BJ (cell line): ENCODE results near the gene GALNTL6. TPM values are rescaled to one million over a fixed set of nuclear protein-coding genes. Genes with fewer than 3 reads are reported as not detected.
A peak's percentile ranks its signal among the peaks of the same experiment; 100 is the strongest.
"Not testable (repeated sequence)": the region's sequence is repeated elsewhere in the genome, so short reads cannot be mapped to it uniquely, and the experiment has no call there.

Source experiments
- CTCF ChIA-PET: fragments of 350-600 bp; formaldehyde crosslinking; extraction: SDS; loops from one replicate; lab custom pipeline; 2021; ENCODE audit warnings: antibody characterized with exemption, inconsistent platforms; lab: Yijun Ruan, JAX
- POLR2A ChIA-PET: fragments of 300-600 bp; sonication (Branson Sonifier 250); formaldehyde crosslinking; extraction: SDS; loops from one replicate; lab custom pipeline; 2021; ENCODE audit warnings: antibody characterized with exemption; lab: Charles Lee
- DNase-seq: peaks from one replicate; pipeline ENCODE4 v3.0.0-alpha.2; 2011; ENCODE audit warnings: low read depth
- H3K27me3 ChIP-seq: 2 replicates; pipeline ENCODE4 v1.6.0; 2011; ENCODE audit warnings: low read length; ENCODE audit not compliant: control insufficient read depth, insufficient read depth
- H3K36me3 ChIP-seq: 2 replicates; pipeline ENCODE4 v1.5.1; 2011; ENCODE audit warnings: low read length; ENCODE audit not compliant: control insufficient read depth, insufficient read depth
- H3K4me3 ChIP-seq: 2 replicates; pipeline ENCODE4 v1.5.1; 2011; ENCODE audit warnings: low read depth, mild to moderate bottlenecking, control low read depth, low read length
- polyA plus RNA-seq: library from polyadenylated mRNA; depleted of rRNA; stranded (reverse); fragments of >200 nt; gene quantifications from 2 replicates; pipeline ENCODE4 v1.2.3, GENCODE V29; 2011
- TF ChIP-seq, protein P1 (sequence below): IDR thresholded peaks from 2 replicates; pipeline ENCODE4 v1.5.1; 2011; ENCODE audit warnings: low read depth, mild to moderate bottlenecking, control low read depth, inconsistent platforms, low read length, moderate library complexity; ENCODE audit not compliant: insufficient read depth

The GALNTL6 gene
- polyA plus RNA-seq, 1 experiment, result 0.02 TPM

DNA sequence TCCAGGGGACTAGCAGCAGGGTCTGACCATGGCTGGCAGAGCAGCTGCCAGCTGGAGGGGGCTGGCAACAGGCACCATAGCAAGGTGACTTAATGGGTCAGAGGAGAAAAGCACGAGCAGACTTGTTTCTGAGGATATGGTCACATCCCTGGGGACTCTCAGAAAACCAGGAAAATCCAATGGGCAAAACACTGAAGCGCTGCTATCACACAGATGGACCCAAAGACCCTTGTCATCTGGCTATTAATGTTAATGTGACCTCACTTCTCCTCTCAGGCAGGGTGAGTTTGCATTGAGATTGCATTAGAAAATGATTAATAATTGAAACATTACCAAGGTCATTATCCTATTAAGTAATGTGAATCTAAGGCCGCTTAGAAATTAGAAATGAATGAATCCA is 1061.7 kb downstream of the GALNTL6 start:
- Histone ChIP-seq H3K36me3 (no peaks in the 10 kb centered on the region), H3K27me3 (no peaks in the 10 kb centered on the region), H3K4me3 (no peak overlapping the region)
- TF ChIP-seq, protein P1, sequence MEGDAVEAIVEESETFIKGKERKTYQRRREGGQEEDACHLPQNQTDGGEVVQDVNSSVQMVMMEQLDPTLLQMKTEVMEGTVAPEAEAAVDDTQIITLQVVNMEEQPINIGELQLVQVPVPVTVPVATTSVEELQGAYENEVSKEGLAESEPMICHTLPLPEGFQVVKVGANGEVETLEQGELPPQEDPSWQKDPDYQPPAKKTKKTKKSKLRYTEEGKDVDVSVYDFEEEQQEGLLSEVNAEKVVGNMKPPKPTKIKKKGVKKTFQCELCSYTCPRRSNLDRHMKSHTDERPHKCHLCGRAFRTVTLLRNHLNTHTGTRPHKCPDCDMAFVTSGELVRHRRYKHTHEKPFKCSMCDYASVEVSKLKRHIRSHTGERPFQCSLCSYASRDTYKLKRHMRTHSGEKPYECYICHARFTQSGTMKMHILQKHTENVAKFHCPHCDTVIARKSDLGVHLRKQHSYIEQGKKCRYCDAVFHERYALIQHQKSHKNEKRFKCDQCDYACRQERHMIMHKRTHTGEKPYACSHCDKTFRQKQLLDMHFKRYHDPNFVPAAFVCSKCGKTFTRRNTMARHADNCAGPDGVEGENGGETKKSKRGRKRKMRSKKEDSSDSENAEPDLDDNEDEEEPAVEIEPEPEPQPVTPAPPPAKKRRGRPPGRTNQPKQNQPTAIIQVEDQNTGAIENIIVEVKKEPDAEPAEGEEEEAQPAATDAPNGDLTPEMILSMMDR, result no peak
- ChIA-PET POLR2A (no interaction called here), CTCF (interaction anchor here (1.2 kb wide), 1 partner anchor 18 kb away, joined by 3 read pairs; no protein-coding TSS in a partner anchor)
- DNase-seq, result no peak

DNA sequence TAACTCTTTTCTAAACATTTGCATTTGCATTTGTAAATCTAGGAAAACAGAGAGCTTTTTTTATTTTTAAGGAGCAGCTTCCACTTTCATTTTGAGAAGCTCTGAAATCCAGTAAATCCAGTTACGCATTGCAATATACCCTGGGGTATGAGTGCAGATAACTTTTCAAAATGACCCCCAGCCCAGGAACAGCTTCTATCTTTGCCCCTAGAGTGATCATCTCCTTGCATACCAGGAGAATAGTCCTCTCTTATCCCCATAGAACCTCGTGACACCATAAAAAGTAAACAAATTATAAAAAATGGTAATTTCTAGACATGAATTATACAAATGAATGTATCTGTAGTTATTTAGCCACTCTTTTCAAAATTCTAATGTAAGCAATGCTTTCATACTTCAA is 1063.2 kb downstream of the GALNTL6 start:
- H3K36me3 ChIP-seq, result no peaks in the 10 kb centered on the region
- no peak for DNase-seq
- ChIA-PET POLR2A (no interaction called here), CTCF (interaction anchor here (0.7 kb wide), 1 partner anchor 1598 kb away, joined by 4 read pairs; no protein-coding TSS in a partner anchor)
- H3K4me3 ChIP-seq, result no peak overlapping the region
- TF ChIP-seq, protein P1, result no peak
- H3K27me3 ChIP-seq, result no peaks in the 10 kb centered on the region

DNA sequence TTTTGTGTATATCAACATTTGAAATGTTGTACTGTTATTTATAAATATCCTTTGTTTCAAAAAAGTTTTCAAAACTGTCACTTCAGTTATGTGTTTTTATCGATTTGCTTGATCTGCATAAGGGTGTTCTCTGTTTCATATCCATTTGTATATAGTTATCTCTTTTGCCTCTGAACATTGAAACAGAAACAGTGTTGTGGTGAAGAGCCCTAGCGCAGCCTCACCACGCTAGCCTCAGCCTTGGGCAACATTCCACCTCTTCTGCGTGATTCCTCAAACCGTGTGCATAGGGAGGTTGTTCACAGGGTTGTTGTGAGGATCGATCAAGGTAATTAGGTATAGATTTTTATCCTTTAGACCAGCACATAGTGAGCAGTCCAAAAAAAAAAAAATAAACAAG is 1068.4 kb downstream of the GALNTL6 start:
- POLR2A ChIA-PET, result no interaction called here

DNA sequence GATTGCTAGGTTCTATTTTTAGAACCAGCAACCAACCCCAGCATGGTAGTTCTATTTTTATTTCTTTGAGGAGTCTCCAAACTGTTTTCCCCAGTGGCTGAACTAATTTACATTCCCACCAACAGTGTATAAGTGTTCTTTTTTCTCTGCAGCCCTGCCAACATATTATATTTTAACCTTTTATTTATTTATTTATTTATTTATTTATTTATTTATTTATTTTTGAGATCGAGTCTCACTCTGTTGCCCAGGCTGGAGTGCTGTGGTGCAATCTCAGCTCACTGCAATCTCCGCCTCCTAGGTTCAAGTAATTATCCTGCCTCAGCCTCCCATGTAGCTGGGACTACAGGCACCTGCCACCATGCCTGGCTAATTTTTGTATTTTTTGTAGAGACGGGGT is 1074.2 kb downstream of the GALNTL6 start:
- H3K27me3 ChIP-seq, DNase-seq, H3K4me3 ChIP-seq, CTCF ChIA-PET, POLR2A ChIA-PET, H3K36me3 ChIP-seq: not testable (repeated sequence)

More for the DNA sequence above, 1068.4 kb downstream of the GALNTL6 start:
- Histone ChIP-seq H3K36me3 (no peaks in the 10 kb centered on the region), H3K27me3 (no peaks in the 10 kb centered on the region), H3K4me3 (no peak overlapping the region)
- CTCF ChIA-PET, result no interaction called here
- TF ChIP-seq, protein P1, result no peak
- no peak for DNase-seq

DNA sequence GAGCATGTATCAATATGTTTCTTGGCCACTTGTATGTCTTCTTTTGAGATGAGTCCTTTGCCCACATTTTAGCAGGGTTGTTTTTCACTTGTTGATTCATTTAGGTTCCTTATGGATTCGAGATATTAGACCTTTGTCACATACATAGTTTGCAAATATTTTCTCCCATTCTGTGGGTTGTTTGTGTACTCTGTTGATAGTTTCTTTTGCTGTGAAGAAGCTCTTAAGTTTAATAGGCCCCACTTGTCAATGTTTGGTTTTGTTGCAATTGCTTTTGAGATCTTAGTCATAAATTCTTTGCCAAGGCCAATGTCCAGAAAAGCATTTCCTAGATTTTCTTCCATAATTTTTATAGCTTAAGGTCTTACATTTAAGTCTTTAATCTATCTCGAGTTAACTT is 1074.8 kb downstream of the GALNTL6 start:
- H3K4me3 ChIP-seq, result no peak overlapping the region
- POLR2A ChIA-PET, result no interaction called here
- H3K36me3 ChIP-seq, result no peaks in the 10 kb centered on the region
- no peaks in the 10 kb centered on the region for H3K27me3 ChIP-seq
- CTCF ChIA-PET, result no interaction called here
- TF ChIP-seq, protein P1, result no peak
- DNase-seq, result no peak

DNA sequence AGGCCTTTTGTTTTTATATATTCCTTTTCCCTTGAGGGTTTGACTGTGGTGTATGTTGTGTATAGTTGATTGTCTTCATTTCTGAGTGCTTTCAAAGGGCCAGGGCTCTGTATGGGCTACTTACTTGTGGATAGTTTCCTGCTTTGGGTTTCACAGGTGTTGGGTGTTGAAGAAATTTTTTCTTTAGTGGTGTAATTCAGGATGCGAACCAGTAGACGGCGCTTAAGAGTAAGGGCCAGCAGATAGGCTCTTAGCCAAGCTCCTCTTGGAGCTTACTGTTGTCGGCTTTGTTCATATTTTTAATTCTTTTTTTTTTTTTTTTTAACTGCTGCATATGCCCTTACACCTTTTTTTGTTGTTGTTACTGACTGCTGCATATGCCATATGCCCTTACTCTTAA is 1079.1 kb downstream of the GALNTL6 start:
- TF ChIP-seq, protein P1, result peak; percentile 45
- ChIA-PET POLR2A (no interaction called here), CTCF (interaction anchor here (1.7 to 1.9 kb wide), 2 partner anchors 11 to 17 kb away, joined by 3 to 6 read pairs; no protein-coding TSS in a partner anchor)
- DNase-seq, result no peak
- no peaks in the 10 kb centered on the region for H3K27me3 ChIP-seq
- no peaks in the 10 kb centered on the region for H3K36me3 ChIP-seq
- no peak overlapping the region for H3K4me3 ChIP-seq
